Heart left ventricle (tissue), 13 donors: Measurements from ENCODE around the gene CYP2C8.

ENCODE experiments used
- POLR2A ChIP-seq, 2 donors: fragments of 450-650 bp; IDR thresholded peaks; one replicate each; pipeline ENCODE4 v1.6.1; 2017; ENCODE audit warnings: antibody characterized with exemption in 2 of 2, mild to moderate bottlenecking in 2 of 2, moderate library complexity in 2 of 2
- TF ChIP-seq, protein P1 (sequence below), 12 donors: fragments of 200-600 bp; sonication (generic) in 4 of 12; IDR thresholded peaks; one replicate each; pipeline versions ENCODE4 v1.5.0 to v1.8.0; 2018 to 2022; ENCODE audit warnings: antibody characterized with exemption in 12 of 12, mild to moderate bottlenecking in 5 of 12
- donor health status: ischemic (EF 13 %, LVEDD 7.1; RV severe dilation, severe dysfunction).
- donor health status: DM: no; HTN: yes; CAD: no.
- donor health status: DM: no; HTN: no; CAD: no.
- donor health status: ischemic (EF 25% LVEDD 6.9; RV normal size, moderate dysfunction).
- donor health status: ischemic (EF 25% LVEDD 5.7; RV mildly dilated, moderate dysfunction).
- donor health status: ischemic (EF 35%, LVEDD 5.7; RV mildly dilated, moderate dysfunction).
- donor health status: nonischemic (EF 11% LVEDD 7.7; RV severe dilation, severe dysfunction).
- donor health status: DM: yes; HTN: yes; CAD: no.
- donor health status: PGD.
- donor health status: ischemic (EF 29% LVEDD 5.4; RV normal size, mild dysfunction).
- donor health status: nonischemic (EF 23%, LVEDD 6.1; RV moderate dilation, normal function).

DNA sequence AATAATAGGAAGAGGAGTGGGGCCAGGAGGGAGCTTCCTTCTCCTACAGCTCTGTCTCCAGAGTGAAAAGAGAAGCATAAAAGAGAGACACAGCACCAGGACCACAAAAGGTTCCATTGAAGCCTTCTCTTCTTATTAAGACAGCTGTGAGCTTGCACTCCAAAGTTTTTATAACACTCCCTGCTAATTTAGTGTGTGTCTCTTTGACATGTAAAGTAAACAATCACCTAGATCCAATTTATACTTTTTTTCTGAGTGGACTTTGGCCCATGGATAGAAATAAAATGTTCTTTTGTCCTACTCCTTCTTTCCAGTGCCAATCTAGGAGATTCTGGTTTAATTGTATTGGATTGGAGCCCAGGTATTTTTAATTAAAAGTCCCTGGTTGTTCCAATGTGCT, at the start of gene CYP2C8:
- TF ChIP-seq POLR2A (IDR thresholded peaks at IDR 0.05): no peak
- TF ChIP-seq, protein P1, sequence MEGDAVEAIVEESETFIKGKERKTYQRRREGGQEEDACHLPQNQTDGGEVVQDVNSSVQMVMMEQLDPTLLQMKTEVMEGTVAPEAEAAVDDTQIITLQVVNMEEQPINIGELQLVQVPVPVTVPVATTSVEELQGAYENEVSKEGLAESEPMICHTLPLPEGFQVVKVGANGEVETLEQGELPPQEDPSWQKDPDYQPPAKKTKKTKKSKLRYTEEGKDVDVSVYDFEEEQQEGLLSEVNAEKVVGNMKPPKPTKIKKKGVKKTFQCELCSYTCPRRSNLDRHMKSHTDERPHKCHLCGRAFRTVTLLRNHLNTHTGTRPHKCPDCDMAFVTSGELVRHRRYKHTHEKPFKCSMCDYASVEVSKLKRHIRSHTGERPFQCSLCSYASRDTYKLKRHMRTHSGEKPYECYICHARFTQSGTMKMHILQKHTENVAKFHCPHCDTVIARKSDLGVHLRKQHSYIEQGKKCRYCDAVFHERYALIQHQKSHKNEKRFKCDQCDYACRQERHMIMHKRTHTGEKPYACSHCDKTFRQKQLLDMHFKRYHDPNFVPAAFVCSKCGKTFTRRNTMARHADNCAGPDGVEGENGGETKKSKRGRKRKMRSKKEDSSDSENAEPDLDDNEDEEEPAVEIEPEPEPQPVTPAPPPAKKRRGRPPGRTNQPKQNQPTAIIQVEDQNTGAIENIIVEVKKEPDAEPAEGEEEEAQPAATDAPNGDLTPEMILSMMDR (IDR thresholded peaks at IDR 0.05): no peak
